Hepatocyte (in vitro differentiated cells): ENCODE results near the gene SEMA4A.

Experiments
- CTCF ChIP-seq: fragments of 200-600 bp; sonication (generic); IDR thresholded peaks from 2 replicates; pipeline ENCODE4 v1.5.1; 2016; ENCODE audit warnings: antibody characterized with exemption, mild to moderate bottlenecking; ENCODE audit not compliant: poor library complexity
- EZH2 ChIP-seq: fragments of 200-600 bp; sonication (generic); IDR thresholded peaks from 2 replicates; pipeline ENCODE4 v1.6.1; 2016; ENCODE audit warnings: antibody characterized with exemption, mild to moderate bottlenecking, borderline replicate concordance
- EZH2phosphoT487 ChIP-seq: fragments of 200-600 bp; sonication (generic); IDR thresholded peaks from one replicate; pipeline ENCODE4 v1.6.1; 2018; ENCODE audit warnings: antibody characterized with exemption, mild to moderate bottlenecking, low read depth, moderate library complexity; ENCODE audit not compliant: unreplicated experiment, severe bottlenecking

DNA sequence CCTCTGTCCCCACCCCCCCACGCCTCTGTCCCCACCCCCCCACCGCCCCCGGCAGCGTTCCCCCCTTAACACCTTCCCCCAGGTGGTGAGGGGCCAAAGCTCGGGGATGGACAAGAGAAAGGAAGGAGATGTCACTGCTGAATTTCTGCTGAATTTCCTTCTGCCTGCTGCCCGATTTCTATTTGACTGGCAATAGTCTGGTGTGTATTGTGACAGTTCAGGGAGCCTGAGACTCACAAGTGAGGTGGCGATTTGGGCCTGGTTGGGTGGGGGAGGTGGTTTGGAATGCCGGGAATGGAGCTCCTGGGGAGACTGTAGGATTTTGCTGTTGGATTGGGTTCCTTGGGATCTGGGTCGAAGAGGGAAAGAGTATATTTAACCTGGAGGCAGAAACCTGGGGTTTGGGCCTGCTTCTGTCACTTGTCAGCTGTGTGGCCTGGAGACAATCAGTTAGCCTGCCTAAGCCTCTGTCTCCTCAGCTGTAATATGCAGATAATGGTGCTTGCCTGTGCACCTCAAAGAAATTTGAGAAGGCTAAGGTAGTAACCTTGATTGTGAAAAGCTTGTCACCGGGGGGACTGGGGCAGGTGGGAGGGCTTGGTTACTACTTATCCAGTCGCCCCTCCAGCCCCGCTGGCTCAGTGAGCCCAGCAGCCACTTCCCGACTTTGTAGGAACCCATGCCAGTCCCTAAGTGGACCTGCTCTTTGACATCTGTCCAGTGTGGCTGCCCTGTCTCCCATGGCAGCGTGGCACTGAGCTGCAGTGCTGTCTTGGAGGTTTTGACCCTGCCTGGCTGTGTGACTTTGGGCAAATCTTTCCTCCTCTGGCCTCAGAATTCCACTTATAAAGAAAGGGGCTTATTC lies 46.5 kb upstream of the SEMA4A start:
- TF ChIP-seq CTCF (no peak), EZH2 (no peak), EZH2phosphoT487 (no peak)
